ENCODE results near the gene PDE4D. TPM values are rescaled to one million over a fixed set of nuclear protein-coding genes. Genes with fewer than 3 reads are reported as not detected.

Gene PDE4D
- total RNA-seq, 1 donor from 2014 or later, result 85.8 TPM

- no peak for ATAC-seq
- no peaks in the 10 kb centered on the region for H3K27me3 ChIP-seq
- H3K9me3 ChIP-seq, result no peaks in the 10 kb centered on the region
- no peak for TF ChIP-seq CTCF (IDR thresholded peaks at IDR 0.05)
- no peaks in the 10 kb centered on the region for H3K4me1 ChIP-seq
- H3K4me3 ChIP-seq, result no peak overlapping the region
- H3K36me3 ChIP-seq, result no peaks in the 10 kb centered on the region
- intact Hi-C loops (cut with DNase I), result no loop called here
- DNase-seq, result no peak
- no peak overlapping the region for H3K27ac ChIP-seq
Measured at GRCh38 chr5:59067956-59068656, 825.4 kb downstream of the PDE4D start.

- no peak for ATAC-seq
Measured at GRCh38 chr5:59066367-59067163, 827.0 kb downstream of the PDE4D start.

GRCh38 chr5:59065554-59065953 lies 828.0 kb downstream of the PDE4D start:
- ATAC-seq, result no peak
- Histone ChIP-seq H3K36me3 (no peaks in the 10 kb centered on the region), H3K4me3 (no peak overlapping the region)

More at GRCh38 chr5:59066367-59067163, 827.0 kb downstream of the PDE4D start:
- H3K36me3 ChIP-seq, result no peaks in the 10 kb centered on the region
- no peaks in the 10 kb centered on the region for H3K27me3 ChIP-seq
- no peak for DNase-seq
- H3K4me1 ChIP-seq, result no peaks in the 10 kb centered on the region
- intact Hi-C loops (cut with DNase I), result no loop called here
- H3K4me3 ChIP-seq, result no peak overlapping the region
- no peaks in the 10 kb centered on the region for H3K9me3 ChIP-seq
- no peak overlapping the region for H3K27ac ChIP-seq
- no peak for TF ChIP-seq CTCF (IDR thresholded peaks at IDR 0.05)

GRCh38 chr5:59064293-59064692 lies 829.2 kb downstream of the PDE4D start:
- no peaks in the 10 kb centered on the region for H3K36me3 ChIP-seq
- no peaks in the 10 kb centered on the region for H3K9me3 ChIP-seq
- no peak for TF ChIP-seq CTCF (IDR thresholded peaks at IDR 0.05)
- H3K4me1 ChIP-seq, result no peaks in the 10 kb centered on the region
- intact Hi-C loops (cut with DNase I), result no loop called here
- DNase-seq, result no peak
- H3K27ac ChIP-seq, result no peak overlapping the region
- ATAC-seq, result no peak
- no peaks in the 10 kb centered on the region for H3K27me3 ChIP-seq
- H3K4me3 ChIP-seq, result no peak overlapping the region

More at GRCh38 chr5:59065554-59065953, 828.0 kb downstream of the PDE4D start:
- Histone ChIP-seq H3K27me3 (no peaks in the 10 kb centered on the region), H3K27ac (no peak overlapping the region), H3K4me1 (no peaks in the 10 kb centered on the region), H3K9me3 (no peaks in the 10 kb centered on the region)
- DNase-seq, result no peak
- no peak for TF ChIP-seq CTCF (IDR thresholded peaks at IDR 0.05)
- intact Hi-C loops (cut with DNase I), result no loop called here

GRCh38 chr5:59062986-59063683 lies 830.4 kb downstream of the PDE4D start:
- Histone ChIP-seq H3K27ac (no peak overlapping the region), H3K4me1 (no peaks in the 10 kb centered on the region), H3K27me3 (no peaks in the 10 kb centered on the region), H3K4me3 (no peak overlapping the region), H3K36me3 (no peaks in the 10 kb centered on the region), H3K9me3 (no peaks in the 10 kb centered on the region)
- no peak for TF ChIP-seq CTCF (IDR thresholded peaks at IDR 0.05)
- intact Hi-C loops (cut with DNase I), result no loop called here
- ATAC-seq (no peak), DNase-seq (no peak)

All from upper lobe of right lung (tissue), 1 donor.